Suprapubic skin (tissue), 3 donors: ENCODE results near the gene ACOT7.

ENCODE experiments used
- CTCF ChIP-seq, 2 donors: fragments of 200-600 bp in 1 of 2; fragments of 450-650 bp in 1 of 2; sonication (generic) in 1 of 2; IDR thresholded peaks; one replicate each; pipeline ENCODE4 v1.5.1; 2016 to 2019; ENCODE audit warnings: antibody characterized with exemption in 2 of 2, mild to moderate bottlenecking in 1 of 2, moderate library complexity in 1 of 2
- EP300 ChIP-seq: sonication (generic); formaldehyde crosslinking; IDR thresholded peaks from one replicate; pipeline ENCODE4 v1.6.1; 2017; ENCODE audit warnings: antibody characterized with exemption
- POLR2A ChIP-seq, 2 donors: fragments of 450-650 bp; IDR thresholded peaks; one replicate each; pipeline ENCODE4 v1.6.1; 2017; ENCODE audit warnings: antibody characterized with exemption in 2 of 2, mild to moderate bottlenecking in 2 of 2, moderate library complexity in 2 of 2

- TF ChIP-seq CTCF (IDR thresholded peaks at IDR 0.05): no peak
- no peak for TF ChIP-seq EP300
- no peak for TF ChIP-seq POLR2A (IDR thresholded peaks at IDR 0.05)
These were observed 172.3 kb downstream of the ACOT7 start for GRCh38 chr1:6221210-6221784.
